ENCODE measurements around the gene CACNA2D3.

The CACNA2D3 gene

DNA sequence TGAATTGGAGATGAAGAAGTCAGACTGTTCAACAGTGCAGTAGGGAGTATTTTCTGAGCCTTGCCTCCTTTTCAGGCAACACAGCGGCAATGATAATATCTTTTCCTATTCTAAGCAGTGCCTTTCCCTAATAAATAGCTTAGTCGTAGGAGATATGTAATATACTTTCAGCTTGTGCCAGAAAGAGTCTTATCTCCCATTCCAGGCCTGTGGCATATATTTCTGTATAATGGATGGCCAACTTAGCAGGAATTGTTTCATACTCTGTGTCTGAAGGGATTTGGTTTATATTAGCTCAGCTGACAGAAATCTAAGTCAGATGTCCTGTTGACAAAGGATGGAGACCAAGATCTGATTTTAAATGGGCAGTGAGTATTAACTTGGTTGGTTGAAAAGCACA lies 397.1 kb downstream of the CACNA2D3 start:
- in situ Hi-C loops (cut with HindIII; ENCODE audit: low sequenced_read_pairs), result no loop called here
- TF ChIP-seq, protein P1, sequence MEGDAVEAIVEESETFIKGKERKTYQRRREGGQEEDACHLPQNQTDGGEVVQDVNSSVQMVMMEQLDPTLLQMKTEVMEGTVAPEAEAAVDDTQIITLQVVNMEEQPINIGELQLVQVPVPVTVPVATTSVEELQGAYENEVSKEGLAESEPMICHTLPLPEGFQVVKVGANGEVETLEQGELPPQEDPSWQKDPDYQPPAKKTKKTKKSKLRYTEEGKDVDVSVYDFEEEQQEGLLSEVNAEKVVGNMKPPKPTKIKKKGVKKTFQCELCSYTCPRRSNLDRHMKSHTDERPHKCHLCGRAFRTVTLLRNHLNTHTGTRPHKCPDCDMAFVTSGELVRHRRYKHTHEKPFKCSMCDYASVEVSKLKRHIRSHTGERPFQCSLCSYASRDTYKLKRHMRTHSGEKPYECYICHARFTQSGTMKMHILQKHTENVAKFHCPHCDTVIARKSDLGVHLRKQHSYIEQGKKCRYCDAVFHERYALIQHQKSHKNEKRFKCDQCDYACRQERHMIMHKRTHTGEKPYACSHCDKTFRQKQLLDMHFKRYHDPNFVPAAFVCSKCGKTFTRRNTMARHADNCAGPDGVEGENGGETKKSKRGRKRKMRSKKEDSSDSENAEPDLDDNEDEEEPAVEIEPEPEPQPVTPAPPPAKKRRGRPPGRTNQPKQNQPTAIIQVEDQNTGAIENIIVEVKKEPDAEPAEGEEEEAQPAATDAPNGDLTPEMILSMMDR (IDR thresholded peaks at IDR 0.05; ENCODE audit: low read depth, low read length), result no peak
- no peak for DNase-seq (ENCODE audit: low read depth, low spot score)
- no peak overlapping the region for H3K4me3 ChIP-seq (ENCODE audit: low read depth, low read length)

DNA sequence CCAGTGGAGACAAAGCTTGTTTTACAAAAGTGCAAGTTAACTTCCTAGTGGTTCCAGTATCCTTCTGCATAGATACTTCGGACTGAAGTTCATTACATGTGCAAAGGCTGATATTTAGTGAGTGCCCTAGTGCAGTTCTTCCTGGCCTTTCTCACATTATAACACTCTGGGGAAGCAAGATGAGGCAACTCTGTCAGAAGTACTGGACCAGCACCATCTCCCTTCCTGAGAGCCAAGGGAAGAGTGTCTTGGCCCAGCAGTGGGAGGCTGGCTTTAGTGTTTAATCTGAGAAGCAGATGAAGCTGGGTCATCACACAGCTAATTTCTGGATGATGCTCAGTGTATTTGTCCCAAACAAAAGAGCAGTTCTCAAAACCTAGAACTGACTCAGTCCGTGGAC lies 397.7 kb downstream of the CACNA2D3 start:
- TF ChIP-seq, protein P1 (IDR thresholded peaks at IDR 0.05; ENCODE audit: low read depth, low read length), result no peak
- no peak for DNase-seq (ENCODE audit: low read depth, low spot score)
- no peak overlapping the region for H3K4me3 ChIP-seq (ENCODE audit: low read depth, low read length)
- in situ Hi-C loops (cut with HindIII; ENCODE audit: low sequenced_read_pairs), result no loop called here

DNA sequence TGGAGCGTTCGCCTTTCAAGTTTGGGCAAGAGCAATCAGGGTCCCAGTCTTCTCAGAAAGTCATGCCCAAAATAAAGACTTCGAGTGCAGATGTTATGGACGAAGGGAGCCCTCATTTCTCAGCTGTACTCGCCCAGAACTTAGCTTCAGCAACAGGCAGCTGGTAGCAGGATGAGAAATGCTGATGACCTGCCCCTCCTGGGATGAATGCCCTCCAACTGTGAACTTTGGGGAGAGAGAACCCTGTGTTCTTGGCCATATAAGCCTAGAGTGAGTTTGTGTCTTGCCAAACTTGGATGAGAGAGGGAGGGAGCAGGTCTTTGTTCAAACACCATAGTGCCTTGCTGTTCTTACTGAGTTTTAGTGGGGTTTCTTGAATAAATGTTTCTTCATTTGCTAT lies 405.2 kb downstream of the CACNA2D3 start:
- H3K4me3 ChIP-seq (ENCODE audit: low read depth, low read length), result no peak overlapping the region
- no peak for DNase-seq (ENCODE audit: low read depth, low spot score)
- TF ChIP-seq, protein P1 (IDR thresholded peaks at IDR 0.05; ENCODE audit: low read depth, low read length), result no peak
- in situ Hi-C loops (cut with HindIII; ENCODE audit: low sequenced_read_pairs), result no loop called here

DNA sequence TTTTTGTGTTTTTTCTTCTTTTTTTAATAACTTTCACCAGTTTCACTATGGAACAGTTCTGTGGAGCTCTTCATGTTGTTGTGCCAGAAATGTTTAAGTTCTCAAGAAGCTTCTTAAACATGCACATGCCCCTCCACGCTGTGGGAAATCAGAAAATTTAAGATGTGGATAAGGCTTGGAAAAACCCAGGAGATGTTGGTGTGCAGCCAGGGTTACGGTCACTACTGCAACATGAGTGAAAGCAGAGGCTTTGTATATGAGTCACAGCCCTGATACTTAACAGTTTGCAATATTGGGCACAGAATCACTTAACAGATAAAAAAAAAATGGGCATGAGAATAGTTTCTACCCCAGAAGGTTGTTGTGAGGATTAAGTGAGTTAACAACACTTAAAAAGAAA lies 405.6 kb downstream of the CACNA2D3 start:
- H3K4me3 ChIP-seq (ENCODE audit: low read depth, low read length), result no peak overlapping the region
- TF ChIP-seq, protein P1 (IDR thresholded peaks at IDR 0.05; ENCODE audit: low read depth, low read length), result no peak
- no peak for DNase-seq (ENCODE audit: low read depth, low spot score)
- in situ Hi-C loops (cut with HindIII; ENCODE audit: low sequenced_read_pairs), result no loop called here

DNA sequence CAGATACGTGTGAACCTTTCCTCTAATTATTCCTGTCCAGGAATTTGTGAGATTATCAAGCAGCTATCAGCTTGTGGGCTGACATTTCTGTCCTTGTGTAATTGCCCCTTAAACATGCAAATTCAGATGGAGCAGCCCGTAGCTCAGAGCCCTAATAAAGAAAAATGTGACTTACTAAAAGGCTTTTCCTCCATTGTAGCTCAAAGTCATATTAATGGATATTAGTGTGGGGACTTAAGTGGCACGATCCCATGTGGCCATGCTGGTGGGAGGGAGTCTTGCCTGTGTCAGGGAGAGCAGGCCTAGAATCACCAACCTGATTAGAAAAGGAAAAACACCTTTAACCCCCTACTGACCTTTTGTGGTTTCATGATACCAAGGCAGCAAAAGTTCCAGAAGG lies 406.3 kb downstream of the CACNA2D3 start:
- in situ Hi-C loops (cut with HindIII; ENCODE audit: low sequenced_read_pairs), result no loop called here
- no peak for DNase-seq (ENCODE audit: low read depth, low spot score)
- TF ChIP-seq, protein P1 (IDR thresholded peaks at IDR 0.05; ENCODE audit: low read depth, low read length), result no peak
- H3K4me3 ChIP-seq (ENCODE audit: low read depth, low read length), result no peak overlapping the region

DNA sequence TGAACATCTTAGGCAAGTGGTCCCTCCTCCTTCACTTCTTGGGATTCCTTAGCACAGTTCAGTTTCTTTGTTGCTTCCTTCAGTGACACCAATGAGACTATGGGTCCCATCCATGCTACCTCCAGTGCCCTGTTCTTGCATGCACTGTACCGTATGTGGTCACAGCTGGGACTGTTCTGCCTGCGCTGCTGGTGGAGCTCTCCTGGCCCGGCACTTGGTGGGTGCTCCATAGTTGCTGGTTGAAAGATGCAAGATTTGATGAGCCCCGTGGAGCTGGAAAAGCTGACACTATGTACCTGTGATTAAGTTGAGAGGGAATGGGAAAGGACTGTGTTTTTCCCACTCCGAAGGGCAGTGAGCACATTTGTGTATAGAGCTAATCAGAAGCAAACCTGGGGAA lies 407.7 kb downstream of the CACNA2D3 start:
- H3K4me3 ChIP-seq (ENCODE audit: low read depth, low read length), result no peak overlapping the region
- TF ChIP-seq, protein P1 (IDR thresholded peaks at IDR 0.05; ENCODE audit: low read depth, low read length), result no peak
- DNase-seq (ENCODE audit: low read depth, low spot score), result no peak
- in situ Hi-C loops (cut with HindIII; ENCODE audit: low sequenced_read_pairs), result no loop called here

DNA sequence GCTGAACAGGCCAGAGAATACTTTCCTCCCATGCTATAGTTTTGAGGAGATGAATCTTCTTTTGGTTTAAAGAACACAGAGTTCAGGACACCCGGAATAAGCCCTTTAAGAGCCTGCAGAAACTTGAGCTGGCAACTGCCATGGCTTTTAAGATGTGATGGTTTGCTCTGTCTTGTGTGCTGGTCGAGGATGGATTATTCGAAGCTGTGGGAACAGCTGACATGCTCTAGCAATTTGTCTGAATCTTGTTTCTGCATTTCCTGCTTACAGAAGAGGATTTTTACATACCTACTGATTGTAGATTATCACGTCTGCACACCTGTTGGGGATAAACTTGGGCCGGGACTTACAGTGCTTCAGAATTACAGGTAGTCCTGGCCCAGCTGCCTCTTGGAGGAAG lies 408.6 kb downstream of the CACNA2D3 start:
- in situ Hi-C loops (cut with HindIII; ENCODE audit: low sequenced_read_pairs), result no loop called here
- TF ChIP-seq, protein P1 (IDR thresholded peaks at IDR 0.05; ENCODE audit: low read depth, low read length), result no peak
- H3K4me3 ChIP-seq (ENCODE audit: low read depth, low read length), result no peak overlapping the region
- no peak for DNase-seq (ENCODE audit: low read depth, low spot score)
